GM18526 (cell line): ENCODE results near the gene CD226.

Experiments used
- POLR2A ChIP-seq: IDR thresholded peaks from 3 replicates; pipeline ENCODE4 v1.6.1; 2011; ENCODE audit not compliant: insufficient read length; ENCODE audit errors: extremely low read depth

Gene CD226

DNA sequence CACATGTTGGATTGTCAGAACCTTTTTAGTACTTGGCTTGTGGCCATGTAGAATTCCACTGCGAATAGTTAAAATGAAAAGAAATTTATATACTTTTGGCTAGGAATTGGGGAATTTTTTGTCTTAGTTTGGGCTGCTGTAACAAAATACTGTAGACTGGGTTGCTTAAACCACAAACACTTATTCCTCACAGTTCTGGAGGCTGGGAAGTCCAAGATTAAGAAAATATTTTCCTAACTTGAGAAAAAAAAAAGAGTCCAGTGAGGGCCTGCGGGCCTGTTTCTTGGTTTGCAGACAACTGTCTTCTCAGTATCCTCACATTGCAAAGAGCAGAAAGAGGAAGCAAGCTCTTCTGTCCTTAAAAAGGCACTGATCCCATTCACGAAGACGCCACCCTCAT lies 81.9 kb downstream of the CD226 start:
- no peak for TF ChIP-seq POLR2A

- TF ChIP-seq POLR2A = no peak
Observed at GRCh38 chr18:69858897-69859296, 88.8 kb downstream of the CD226 start.

DNA sequence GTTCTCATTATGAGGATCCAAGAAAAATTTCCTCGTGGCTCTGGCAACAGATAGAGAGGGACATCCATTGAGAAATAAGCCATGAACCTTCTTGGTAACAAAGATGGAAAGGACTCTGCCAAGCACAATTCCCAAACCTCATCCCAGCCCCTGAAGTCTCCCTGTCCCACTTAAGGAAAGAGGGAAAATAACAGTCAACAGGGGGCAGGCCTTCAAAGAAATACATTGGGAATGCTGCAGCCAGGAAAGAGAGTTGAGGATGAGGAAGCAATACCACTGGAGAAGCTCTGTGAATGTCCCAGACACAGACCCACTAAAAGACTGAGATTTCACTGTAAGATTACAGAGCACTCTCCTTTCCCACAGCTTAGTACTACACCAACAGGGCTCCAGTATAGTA lies 93.2 kb downstream of the CD226 start:
- TF ChIP-seq POLR2A = no peak

DNA sequence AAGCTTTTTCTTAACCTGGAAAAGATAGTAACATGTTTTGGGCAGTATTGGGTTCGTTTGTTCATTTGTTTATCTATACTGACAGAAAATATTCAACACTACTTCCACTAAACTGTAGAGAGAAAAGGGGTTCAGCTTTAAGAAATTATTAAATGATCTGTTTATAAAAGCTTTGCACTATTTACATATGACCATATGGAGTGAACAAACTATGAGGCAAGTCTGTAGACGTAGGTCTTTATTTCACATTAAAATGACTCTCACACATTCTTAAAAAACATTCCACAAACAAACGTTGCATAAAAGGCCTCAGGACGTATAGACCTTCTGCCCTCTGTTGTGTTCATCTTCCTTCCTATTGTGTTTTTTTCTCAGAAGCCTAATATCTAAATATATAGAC lies 94.6 kb downstream of the CD226 start:
- TF ChIP-seq POLR2A = no peak

DNA sequence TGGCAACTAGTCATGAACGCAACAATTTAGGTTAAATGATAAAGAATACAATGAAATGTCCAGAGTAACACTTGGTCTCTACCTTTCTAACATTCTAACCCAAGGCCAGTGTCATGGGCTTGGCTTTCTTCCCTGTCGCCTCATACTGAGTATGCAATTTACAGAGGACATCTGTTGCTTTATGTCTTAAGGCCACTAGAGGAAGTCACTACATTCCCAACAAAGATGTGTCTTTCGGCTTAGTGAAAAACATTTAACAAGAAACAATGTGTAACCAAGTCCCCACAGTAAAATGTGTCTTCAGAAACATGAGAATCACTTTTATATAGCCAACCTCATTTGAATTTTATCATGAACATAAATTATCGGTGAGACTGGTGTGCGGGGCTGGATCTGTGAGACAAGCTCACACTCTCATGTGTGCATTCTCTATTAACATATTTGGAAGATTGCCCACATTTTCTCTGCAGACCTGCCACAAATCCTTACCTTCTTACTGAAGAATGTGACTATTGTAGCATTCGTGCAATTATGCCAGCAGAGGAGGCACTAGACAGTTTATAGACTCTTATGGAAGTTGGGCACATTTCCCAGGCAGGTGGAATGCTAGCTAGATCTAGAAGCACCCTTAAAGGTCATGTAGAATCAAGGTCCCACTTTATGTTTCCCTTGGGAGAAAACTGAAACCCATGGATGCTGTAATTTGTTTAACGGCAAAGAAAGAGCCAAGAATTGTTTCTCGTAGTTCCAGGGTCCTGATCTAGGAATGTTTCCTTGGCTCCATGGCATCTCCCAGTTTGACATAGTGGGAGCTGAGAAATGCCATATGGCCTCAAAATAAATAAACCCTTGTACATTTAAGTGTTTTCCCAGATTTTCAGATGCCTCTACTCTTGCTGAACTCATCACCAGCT lies 101.8 kb downstream of the CD226 start:
- no peak for TF ChIP-seq POLR2A

- no peak for TF ChIP-seq POLR2A
Observed at GRCh38 chr18:69844656-69845055, 103.0 kb downstream of the CD226 start.

DNA sequence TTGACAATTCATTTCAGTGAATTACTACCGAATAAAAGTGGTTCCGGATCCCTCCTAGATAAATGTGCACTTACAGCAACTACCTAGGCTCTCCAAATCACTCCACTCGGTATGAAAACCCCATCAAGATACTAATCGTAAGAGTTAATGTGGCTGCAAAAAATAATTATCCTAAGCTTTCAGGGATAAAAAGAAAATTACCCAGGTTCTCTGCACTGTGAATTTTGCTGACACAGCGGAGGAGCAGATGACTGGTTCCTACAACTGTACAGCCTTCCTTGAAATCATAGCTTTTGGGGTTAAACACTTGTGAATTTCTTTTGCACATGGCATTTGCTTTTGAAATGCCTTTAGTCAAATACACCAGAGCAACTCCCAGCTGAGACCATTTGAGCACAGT lies 104.7 kb downstream of the CD226 start:
- TF ChIP-seq POLR2A = no peak

DNA sequence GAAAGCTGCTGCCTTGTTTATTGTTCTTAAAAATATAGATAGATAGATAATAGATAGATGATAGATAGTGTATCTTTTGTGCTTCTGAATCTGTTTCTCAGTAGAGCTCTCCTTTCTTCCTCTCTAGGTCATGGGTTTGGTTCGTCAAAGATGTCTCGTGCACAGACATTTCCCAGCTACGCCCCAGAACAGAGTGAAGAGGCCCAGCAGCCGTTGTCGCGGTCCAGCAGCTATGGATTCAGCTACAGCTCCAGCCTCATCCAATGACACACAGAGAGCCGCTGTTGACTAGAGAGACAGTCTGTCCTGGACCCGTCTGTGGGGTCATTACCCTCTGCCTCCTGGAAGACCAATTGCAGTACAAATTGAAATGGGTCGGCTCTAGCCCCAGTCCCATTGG lies 106.6 kb downstream of the CD226 start:
- no peak for TF ChIP-seq POLR2A

DNA sequence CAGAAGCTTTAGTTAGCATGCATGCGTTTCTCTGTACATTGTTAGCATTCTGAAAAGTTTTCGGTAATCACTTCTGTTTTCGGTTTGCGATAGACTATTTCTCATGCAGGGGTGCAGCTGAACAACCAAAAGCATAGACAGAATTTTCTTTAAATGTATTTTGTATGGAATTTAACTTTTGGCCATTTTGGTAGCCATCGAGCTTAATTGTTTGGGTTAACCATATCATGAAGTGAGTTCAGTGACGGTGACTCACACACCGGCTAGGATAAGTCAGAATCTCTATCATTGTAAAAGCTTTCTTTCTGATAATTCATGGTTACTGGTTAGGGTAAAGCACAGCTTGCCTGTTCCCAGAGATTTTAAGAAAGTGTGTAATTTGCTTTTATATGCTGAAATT lies 107.2 kb downstream of the CD226 start:
- TF ChIP-seq POLR2A = no peak

- no peak for TF ChIP-seq POLR2A
Observed at GRCh38 chr18:69840001-69840400, 107.7 kb downstream of the CD226 start.

- TF ChIP-seq POLR2A = no peak
Observed at GRCh38 chr18:69839497-69839896, 108.2 kb downstream of the CD226 start.

- no peak for TF ChIP-seq POLR2A
Observed at GRCh38 chr18:69838620-69839411, 108.9 kb downstream of the CD226 start.

GRCh38 chr18:69838003-69838402 lies 109.7 kb downstream of the CD226 start:
- no peak for TF ChIP-seq POLR2A

GRCh38 chr18:69830189-69830588 lies 117.5 kb downstream of the CD226 start:
- no peak for TF ChIP-seq POLR2A

GRCh38 chr18:69820538-69820937 lies 127.1 kb downstream of the CD226 start:
- no peak for TF ChIP-seq POLR2A

- no peak for TF ChIP-seq POLR2A
Observed at GRCh38 chr18:69819460-69819859, 128.2 kb downstream of the CD226 start.
